ENCODE results near the gene SMARCB1. TPM values are rescaled to one million over a fixed set of nuclear protein-coding genes. Genes with fewer than 3 reads are reported as not detected.

Gene SMARCB1
- total and polyA plus RNA-seq, 2 of the 4 experiments (the other 2 are of a cell fraction): 110 to 159 TPM

GRCh38 chr22:23791738-23792645, 5.2 kb downstream of the SMARCB1 start:
- BruUV-seq (replicated peaks): no TSS peak
- Histone ChIP-seq H3K4me1 (ENCODE audit: control insufficient read depth, insufficient read depth, low read length) (peaks cover 10% of the 10 kb centered on the region), H2BK120ac (ENCODE audit: low read depth, low read length) (no peak overlapping the region), H4K8ac (ENCODE audit: low read depth in 2 of 2, low read length in 2 of 2) (peak overlapping the region in 1 of 2 experiments; percentile 14; a peak in 1 of 4 replicates), H3K27me3 (ENCODE audit: control insufficient read depth, insufficient read depth, low read length) (no peaks in the 10 kb centered on the region), H3K56ac (ENCODE audit: extremely low read depth, insufficient read depth, low read length) (no peak overlapping the region), H3K36me3 (ENCODE audit: control insufficient read depth, insufficient read depth, low read length) (peaks cover 46% of the 10 kb centered on the region), H3K4ac (ENCODE audit: low read depth, low read length) (no peak overlapping the region), H2AFZ (replicated peaks; ENCODE audit: low read length, poor library complexity) (no peak overlapping the region), H2AK9ac (replicated peaks; ENCODE audit: low read depth, low read length, poor library complexity) (peak overlapping the region; percentile 52), H2BK20ac (ENCODE audit: low read depth, low read length) (no peak overlapping the region), H2AK5ac (ENCODE audit: low read depth, low read length) (no peak overlapping the region), H3K9me1 (ENCODE audit: insufficient read depth, low read length) (peaks cover 12% of the 10 kb centered on the region; the same call in 1 of the 2 replicates), H3K79me1 (ENCODE audit: low read depth in 1 of 2, low read length in 2 of 2) (peaks cover 47 to 65% of the 10 kb centered on the region in 2 experiments), H3K9me3 (ENCODE audit: control insufficient read depth, insufficient read depth, low read length) (no peaks in the 10 kb centered on the region), H3K14ac (replicated peaks; ENCODE audit: low read depth, low read length) (no peak overlapping the region), H2BK15ac (ENCODE audit: low read depth, low read length) (no peak overlapping the region), H3K9ac (ENCODE audit: low read depth, low read length) (no peak overlapping the region), H4K5ac (ENCODE audit: low read depth, low read length) (no peak overlapping the region), H3K27ac (ENCODE audit: insufficient read depth, low read length) (peak overlapping the region; percentile 33; the same call in 1 of the 2 replicates), H2BK5ac (ENCODE audit: low read depth, low read length, poor library complexity, severe bottlenecking) (no peak overlapping the region), H3K23ac (ENCODE audit: low read depth, low read length) (no peak overlapping the region), H3K4me3 (ENCODE audit: insufficient read depth, low read depth, low read length) (no peak overlapping the region), H4K91ac (ENCODE audit: insufficient read depth, low read depth, low read length) (no peak overlapping the region), H4K20me1 (ENCODE audit: insufficient read depth, low read length) (peaks cover 62% of the 10 kb centered on the region), H3K18ac (ENCODE audit: low read depth, low read length) (no peak overlapping the region), H3K4me2 (ENCODE audit: low read depth, low read length) (no peak overlapping the region; the same call in 1 of the 2 replicates)
- ATAC-seq (ENCODE audit: low read depth) (no peak), DNase-seq (no peak)
- intact Hi-C loops (cut with micrococcal nuclease) (no loop called here), dilution Hi-C loops (cut with HindIII; ENCODE audit: low sequenced_read_pairs, unreplicated experiment) (no loop called here), in situ Hi-C loops (cut with MboI; ENCODE audit: low sequenced_read_pairs) (no loop called here)
- ChIA-PET POLR2A (ENCODE audit: unreplicated experiment) (no interaction called here), CTCF (no interaction called here)
- TF ChIP-seq CHD1 (IDR thresholded peaks at IDR 0.05; ENCODE audit: low read depth, low read length) (no peak), CEBPB (IDR thresholded peaks at IDR 0.05; ENCODE audit: low read depth, low read length) (no peak), POLR2A (IDR thresholded peaks at IDR 0.05; ENCODE audit: low read depth, low read length) (no peak), MAZ (IDR thresholded peaks at IDR 0.05; ENCODE audit: borderline replicate concordance, low read depth, low read length) (no peak), MXI1 (IDR thresholded peaks at IDR 0.05; ENCODE audit: borderline replicate concordance, low read depth, low read length) (no peak), USF2 (IDR thresholded peaks at IDR 0.05; ENCODE audit: low read depth, low read length) (no peak), RFX5 (IDR thresholded peaks at IDR 0.05; ENCODE audit: low read depth, low read length) (no peak), MAFK (IDR thresholded peaks at IDR 0.05; ENCODE audit: low read depth, low read length) (no peak), RCOR1 (IDR thresholded peaks at IDR 0.05; ENCODE audit: insufficient replicate concordance, low read length) (no peak), FOS (IDR thresholded peaks at IDR 0.05; ENCODE audit: low read depth, low read length) (no peak), RAD21 (IDR thresholded peaks at IDR 0.05; ENCODE audit: low read length) (no peak), SMC3 (IDR thresholded peaks at IDR 0.05; ENCODE audit: low read depth, low read length) (no peak), ELK1 (IDR thresholded peaks at IDR 0.05; ENCODE audit: borderline replicate concordance, low read depth, low read length) (no peak)
- WGBS, 2 experiments (ENCODE audit: extremely low coverage in 2 of 2, insufficient read length in 1 of 2): 88% methylated on average over 6 of the region's 25 CpGs; no CpG with 5 or more reads in 1 of the 2 experiments
